HL-60 (cell line): ENCODE data around the gene TOMM34.

Experiments used
- GABPA ChIP-seq: IDR thresholded peaks from 2 replicates; pipeline ENCODE4 v1.6.1; 2012; ENCODE audit warnings: low read depth
- POLR2AphosphoS5 ChIP-seq: IDR thresholded peaks from 2 replicates; pipeline ENCODE4 v1.6.1; 2012; ENCODE audit warnings: low read depth
- TF ChIP-seq, protein P1 (sequence below): IDR thresholded peaks from one replicate; pipeline ENCODE4 v1.5.1; 2011; ENCODE audit warnings: low read length, control low read depth, inconsistent platforms; ENCODE audit not compliant: insufficient read depth
- TF ChIP-seq, protein P2 (sequence below): IDR thresholded peaks from 2 replicates; pipeline ENCODE4 v1.6.1; 2012; ENCODE audit warnings: low read depth; ENCODE audit not compliant: insufficient replicate concordance

DNA sequence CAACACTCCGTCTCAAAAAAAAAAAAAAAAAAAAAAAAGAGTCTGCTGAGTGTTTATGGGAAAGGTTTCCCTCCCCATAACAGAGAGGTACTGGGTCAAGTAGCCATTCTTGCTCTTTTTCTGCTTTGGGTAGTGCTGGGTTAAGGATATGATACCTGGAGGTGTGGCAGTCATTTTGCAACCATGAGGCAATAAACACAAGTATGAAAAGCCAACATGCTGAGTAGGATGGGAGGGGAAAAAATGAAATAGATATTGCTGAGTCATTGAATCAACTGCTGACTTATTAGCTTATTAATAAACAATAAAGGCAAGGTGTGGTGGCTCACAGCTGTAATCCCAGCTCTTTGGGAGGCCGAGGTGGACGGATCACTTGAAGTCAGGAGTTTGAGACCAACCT is 2.3 kb upstream of the TOMM34 start:
- no peak for TF ChIP-seq POLR2AphosphoS5
- TF ChIP-seq, protein P1, sequence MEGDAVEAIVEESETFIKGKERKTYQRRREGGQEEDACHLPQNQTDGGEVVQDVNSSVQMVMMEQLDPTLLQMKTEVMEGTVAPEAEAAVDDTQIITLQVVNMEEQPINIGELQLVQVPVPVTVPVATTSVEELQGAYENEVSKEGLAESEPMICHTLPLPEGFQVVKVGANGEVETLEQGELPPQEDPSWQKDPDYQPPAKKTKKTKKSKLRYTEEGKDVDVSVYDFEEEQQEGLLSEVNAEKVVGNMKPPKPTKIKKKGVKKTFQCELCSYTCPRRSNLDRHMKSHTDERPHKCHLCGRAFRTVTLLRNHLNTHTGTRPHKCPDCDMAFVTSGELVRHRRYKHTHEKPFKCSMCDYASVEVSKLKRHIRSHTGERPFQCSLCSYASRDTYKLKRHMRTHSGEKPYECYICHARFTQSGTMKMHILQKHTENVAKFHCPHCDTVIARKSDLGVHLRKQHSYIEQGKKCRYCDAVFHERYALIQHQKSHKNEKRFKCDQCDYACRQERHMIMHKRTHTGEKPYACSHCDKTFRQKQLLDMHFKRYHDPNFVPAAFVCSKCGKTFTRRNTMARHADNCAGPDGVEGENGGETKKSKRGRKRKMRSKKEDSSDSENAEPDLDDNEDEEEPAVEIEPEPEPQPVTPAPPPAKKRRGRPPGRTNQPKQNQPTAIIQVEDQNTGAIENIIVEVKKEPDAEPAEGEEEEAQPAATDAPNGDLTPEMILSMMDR = no peak
- no peak for TF ChIP-seq GABPA
- TF ChIP-seq, protein P2, sequence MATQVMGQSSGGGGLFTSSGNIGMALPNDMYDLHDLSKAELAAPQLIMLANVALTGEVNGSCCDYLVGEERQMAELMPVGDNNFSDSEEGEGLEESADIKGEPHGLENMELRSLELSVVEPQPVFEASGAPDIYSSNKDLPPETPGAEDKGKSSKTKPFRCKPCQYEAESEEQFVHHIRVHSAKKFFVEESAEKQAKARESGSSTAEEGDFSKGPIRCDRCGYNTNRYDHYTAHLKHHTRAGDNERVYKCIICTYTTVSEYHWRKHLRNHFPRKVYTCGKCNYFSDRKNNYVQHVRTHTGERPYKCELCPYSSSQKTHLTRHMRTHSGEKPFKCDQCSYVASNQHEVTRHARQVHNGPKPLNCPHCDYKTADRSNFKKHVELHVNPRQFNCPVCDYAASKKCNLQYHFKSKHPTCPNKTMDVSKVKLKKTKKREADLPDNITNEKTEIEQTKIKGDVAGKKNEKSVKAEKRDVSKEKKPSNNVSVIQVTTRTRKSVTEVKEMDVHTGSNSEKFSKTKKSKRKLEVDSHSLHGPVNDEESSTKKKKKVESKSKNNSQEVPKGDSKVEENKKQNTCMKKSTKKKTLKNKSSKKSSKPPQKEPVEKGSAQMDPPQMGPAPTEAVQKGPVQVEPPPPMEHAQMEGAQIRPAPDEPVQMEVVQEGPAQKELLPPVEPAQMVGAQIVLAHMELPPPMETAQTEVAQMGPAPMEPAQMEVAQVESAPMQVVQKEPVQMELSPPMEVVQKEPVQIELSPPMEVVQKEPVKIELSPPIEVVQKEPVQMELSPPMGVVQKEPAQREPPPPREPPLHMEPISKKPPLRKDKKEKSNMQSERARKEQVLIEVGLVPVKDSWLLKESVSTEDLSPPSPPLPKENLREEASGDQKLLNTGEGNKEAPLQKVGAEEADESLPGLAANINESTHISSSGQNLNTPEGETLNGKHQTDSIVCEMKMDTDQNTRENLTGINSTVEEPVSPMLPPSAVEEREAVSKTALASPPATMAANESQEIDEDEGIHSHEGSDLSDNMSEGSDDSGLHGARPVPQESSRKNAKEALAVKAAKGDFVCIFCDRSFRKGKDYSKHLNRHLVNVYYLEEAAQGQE = no peak
